Sigmoid colon (tissue), 4 donors: Measurements from ENCODE around the gene FAM240A.

Experiments
- CTCF ChIP-seq, 4 experiments: fragments of 450-650 bp in 3 of 4; fragments of 200-600 bp in 1 of 4; IDR thresholded peaks; one replicate each; pipeline ENCODE4 v1.5.1; 2016 to 2019; ENCODE audit warnings: antibody characterized with exemption in 4 of 4, mild to moderate bottlenecking in 3 of 4, moderate library complexity in 2 of 4
- POLR2A ChIP-seq, 2 donors: fragments of 450-650 bp; IDR thresholded peaks; one replicate each; pipeline ENCODE4 v1.6.1; 2016; ENCODE audit warnings: antibody characterized with exemption in 2 of 2, mild to moderate bottlenecking in 2 of 2, moderate library complexity in 2 of 2
- POLR2AphosphoS5 ChIP-seq, 4 donors: sonication (generic); formaldehyde crosslinking; IDR thresholded peaks; one replicate each; pipeline ENCODE4 v1.6.1; 2017; ENCODE audit warnings: antibody characterized with exemption in 4 of 4

- TF ChIP-seq CTCF (IDR thresholded peaks at IDR 0.05) (no peak), POLR2A (IDR thresholded peaks at IDR 0.05) (no peak), POLR2AphosphoS5 (IDR thresholded peaks at IDR 0.05) (no peak)
These were observed 17.6 kb upstream of the FAM240A start for GRCh38 chr3:46594723-46595122.
